T-helper 9 cell (primary cell): ENCODE results near the gene KYNU.
"Not testable (repeated sequence)": the region's sequence is repeated elsewhere in the genome, so short reads cannot be mapped to it uniquely, and the experiment has no call there.

Experiments
- DNase-seq: peaks from one replicate; pipeline ENCODE4 v3.0.0-alpha.2; 2020

Gene KYNU

DNA sequence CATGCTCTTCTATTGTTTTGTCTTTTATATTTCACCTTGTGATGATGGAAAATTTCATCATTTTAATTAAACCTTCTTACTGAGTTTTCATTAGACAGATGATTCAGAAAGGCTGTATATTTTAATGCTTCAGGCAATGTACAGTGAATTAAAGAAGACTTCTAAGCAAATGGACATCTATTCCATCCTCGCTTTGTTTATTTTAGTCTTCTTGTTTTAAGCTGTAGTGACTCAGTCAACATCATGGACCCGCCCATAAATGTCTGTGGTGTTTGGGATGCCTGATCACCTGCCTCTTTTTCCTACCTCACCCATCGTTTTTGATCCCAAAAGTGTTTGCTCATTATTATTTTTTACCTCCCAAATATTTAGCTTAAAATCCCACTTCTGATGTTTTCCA lies 43.1 kb downstream of the KYNU start:
- no peak for DNase-seq

- no peak for DNase-seq
These were observed 49.0 kb downstream of the KYNU start for GRCh38 chr2:142926445-142926844.

- no peak for DNase-seq
These were observed 53.5 kb downstream of the KYNU start for GRCh38 chr2:142930835-142931398.

- DNase-seq, result no peak
These were observed 56.5 kb downstream of the KYNU start for GRCh38 chr2:142933916-142934315.

DNA sequence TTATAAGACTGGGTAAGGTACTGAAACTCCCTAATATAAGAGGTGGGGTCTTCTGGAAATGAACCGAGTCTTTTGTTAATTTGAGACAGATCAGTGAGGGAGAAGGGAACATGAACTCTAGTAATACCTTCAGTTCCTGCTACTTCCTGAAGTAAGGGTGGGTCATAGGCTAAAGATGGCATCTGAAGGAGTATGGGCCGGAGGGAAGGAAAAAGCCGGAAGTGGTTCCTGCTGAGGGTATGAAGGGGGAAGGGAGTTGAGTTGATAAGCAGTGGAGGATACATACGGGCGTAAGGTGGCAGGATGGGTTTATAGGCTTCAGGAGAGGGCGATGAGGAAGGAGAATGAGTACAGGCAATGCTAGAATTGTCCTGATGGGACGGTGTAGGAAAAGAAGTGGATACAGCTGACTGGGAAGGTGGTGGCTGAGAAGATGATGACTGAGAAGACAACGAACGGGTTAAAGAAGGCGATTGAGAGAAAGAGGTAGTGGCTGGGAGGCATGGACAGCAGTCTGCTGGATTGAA lies 58.2 kb downstream of the KYNU start:
- DNase-seq, result no peak

- no peak for DNase-seq
These were observed 59.2 kb downstream of the KYNU start for GRCh38 chr2:142936629-142937028.

DNA sequence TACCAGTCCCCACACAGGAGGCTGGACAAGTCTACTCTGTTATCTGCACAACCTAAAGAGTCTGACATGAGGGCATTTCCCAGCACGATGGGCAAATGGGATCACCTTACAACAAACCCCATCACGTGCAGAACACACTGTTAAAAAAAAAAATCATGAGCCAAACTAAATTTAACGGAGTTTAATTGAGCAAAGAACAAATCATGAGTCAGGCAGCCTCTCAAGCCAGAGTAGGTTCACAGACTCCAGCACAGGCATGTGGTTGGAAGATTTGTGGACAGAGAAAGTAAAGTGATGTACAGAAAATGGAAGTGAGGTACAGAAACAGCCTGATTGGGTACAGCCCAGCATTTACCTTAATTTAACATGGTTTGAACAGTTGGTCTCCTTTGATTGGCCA lies 59.9 kb downstream of the KYNU start:
- DNase-seq, result no peak

DNA sequence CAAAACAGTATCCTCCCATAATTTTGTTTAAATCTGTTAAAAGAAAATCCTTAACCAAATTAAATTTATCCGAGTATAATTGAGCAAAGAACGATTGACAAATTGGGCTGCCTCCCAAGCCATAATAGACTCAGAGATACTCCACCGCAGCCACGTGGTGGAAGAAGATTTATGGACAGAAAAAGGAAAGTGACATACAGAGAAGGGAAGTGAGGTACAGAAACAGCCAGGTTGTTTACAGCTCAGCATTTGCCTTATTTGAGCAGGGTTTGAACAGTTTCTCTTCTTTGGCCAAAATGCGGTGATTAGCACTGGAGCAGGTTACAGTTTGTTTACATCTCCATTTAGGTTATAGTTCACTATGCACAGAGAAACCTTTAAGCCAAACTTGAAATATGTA lies 60.8 kb downstream of the KYNU start:
- DNase-seq, result no peak

- DNase-seq, result no peak
These were observed 63.3 kb downstream of the KYNU start for GRCh38 chr2:142940606-142941223.

DNA sequence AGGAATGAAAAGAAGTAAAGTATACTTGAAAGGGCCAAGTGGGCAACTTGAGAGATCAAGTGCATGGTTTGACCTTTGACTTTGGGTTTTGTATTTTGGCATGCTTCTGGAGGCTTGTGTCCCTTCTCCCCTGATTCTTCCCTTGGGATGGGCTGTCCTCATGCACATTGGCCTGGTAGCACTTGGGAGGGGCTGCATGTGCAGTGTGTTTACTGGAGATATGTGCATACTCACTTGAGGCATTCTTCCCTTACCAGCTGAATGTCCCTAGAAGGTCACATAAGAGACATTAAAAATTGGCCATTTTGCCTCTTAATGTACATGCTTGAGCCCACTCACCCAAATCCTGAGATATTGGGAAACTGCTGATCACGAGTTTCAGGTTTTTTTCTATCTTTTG lies 65.2 kb downstream of the KYNU start:
- no peak for DNase-seq

DNA sequence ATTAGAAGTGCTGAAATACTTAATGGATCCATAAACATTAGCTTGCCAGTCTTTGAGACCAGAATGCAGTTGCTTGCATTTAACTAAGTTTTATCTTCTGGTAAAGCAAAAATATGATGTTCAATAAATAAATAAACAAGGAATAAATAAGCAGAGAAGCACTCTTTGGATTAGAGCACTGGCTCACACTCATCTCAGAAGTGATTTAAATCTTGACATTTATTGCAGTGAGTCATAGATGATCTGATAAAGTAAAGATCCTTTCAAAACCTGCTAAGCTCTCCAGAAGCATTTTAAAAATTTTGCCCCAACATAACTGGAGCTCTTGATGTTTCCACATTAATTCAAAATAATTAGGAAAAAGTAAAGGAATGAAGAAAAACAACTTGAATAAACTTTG lies 66.8 kb downstream of the KYNU start:
- DNase-seq, result no peak

- no peak for DNase-seq
These were observed 67.3 kb downstream of the KYNU start for GRCh38 chr2:142944721-142945120.

GRCh38 chr2:142946941-142947340 lies 69.5 kb downstream of the KYNU start:
- no peak for DNase-seq

DNA sequence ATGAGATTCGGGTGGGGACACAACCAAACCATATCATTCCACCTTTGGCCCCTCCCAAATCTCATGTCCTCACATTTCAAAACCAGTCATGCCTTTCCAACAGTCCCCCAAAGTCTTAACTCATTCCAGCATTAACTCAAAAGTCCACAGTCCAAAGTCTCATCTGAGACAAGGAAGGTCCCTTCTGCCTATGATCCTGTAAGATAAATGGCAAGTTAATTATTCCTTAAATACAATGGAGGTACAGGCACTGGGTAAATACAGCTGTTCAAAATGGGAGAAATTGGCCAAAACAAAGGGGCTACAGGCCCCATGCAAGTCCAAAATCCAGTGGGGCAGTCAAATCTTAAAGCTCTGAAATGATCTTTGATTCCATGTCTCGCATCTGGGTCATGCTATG lies 71.3 kb downstream of the KYNU start:
- DNase-seq, result not testable (repeated sequence)

DNA sequence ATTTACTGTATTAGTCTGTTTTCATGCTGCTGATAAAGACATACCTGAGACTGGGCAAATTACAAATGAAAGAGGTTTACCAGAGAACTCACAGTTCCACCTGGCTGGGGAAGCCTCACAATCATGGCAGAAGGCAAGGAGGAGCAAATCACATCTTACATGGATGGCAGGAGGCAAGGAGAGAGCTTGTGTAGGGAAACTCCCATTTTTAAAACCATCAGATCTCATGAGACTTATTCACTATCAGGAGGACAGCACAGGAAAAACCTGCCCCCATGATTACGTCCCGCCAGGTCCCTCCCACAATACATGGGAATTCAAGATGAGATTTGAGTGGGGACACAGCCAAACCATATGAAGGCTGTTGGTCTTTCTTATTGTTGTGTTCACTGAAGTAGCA lies 72.9 kb downstream of the KYNU start:
- DNase-seq, result not testable (repeated sequence)

GRCh38 chr2:142951190-142952007 lies 73.9 kb downstream of the KYNU start:
- no peak for DNase-seq

DNA sequence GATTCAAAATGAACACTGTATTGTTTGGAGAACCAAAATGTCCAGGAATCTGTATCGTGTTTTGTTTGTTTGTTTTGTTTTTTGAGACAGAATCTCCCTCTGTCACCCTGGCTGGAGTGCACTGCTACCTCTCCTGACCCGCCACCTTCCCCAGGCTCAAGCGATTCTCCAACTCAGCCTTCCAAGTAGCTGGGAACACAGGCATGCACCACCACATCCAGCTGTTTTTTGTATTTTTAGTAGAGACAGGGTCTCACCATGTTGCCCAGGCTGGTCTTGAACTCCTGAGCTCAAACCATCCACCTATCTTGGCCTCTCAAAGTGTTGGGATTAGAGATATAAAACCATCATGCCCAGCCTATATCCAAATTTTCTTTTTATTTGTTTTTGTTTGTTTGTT lies 74.6 kb downstream of the KYNU start:
- no peak for DNase-seq

GRCh38 chr2:142952793-142953494 lies 75.5 kb downstream of the KYNU start:
- no peak for DNase-seq

DNA sequence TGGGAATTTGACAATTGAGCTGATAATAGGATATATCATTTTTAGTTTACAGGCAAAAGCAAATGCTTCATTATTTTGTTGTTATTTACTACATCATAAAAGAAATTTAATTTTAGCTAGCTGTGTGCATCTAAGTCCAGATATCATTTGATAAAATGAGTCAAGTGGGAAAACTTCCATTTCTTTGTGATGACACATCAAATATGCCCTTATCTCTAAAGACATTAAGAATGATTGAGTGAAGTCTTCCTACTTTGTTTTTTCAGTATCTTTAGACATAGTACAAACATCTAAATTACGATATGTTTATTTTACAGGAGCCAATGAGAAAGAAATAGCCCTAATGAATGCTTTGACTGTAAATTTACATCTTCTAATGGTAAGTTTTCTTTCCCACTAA lies 77.0 kb downstream of the KYNU start:
- no peak for DNase-seq

GRCh38 chr2:142957144-142957543 lies 79.7 kb downstream of the KYNU start:
- DNase-seq, result no peak

DNA sequence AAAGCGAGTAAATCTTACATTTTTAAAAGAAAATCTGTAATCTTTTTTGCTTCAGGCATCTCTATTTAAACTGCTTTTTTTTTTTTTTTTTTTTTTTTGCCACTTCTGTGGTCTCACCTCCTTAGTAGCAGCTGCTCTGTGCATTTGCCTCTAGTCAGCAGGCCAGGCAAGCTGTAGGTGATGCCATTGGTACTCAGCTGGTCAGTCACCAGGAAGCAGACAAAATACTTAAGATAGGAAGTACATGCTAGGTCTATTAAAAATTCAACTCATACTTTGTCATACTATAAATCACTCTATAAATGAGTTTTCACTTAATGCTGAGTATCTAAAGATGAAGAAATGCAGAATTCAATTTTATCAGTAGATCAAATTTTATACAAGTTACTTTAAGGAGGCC lies 83.7 kb downstream of the KYNU start:
- no peak for DNase-seq

- DNase-seq, result no peak
These were observed 88.0 kb downstream of the KYNU start for GRCh38 chr2:142965443-142965842.

DNA sequence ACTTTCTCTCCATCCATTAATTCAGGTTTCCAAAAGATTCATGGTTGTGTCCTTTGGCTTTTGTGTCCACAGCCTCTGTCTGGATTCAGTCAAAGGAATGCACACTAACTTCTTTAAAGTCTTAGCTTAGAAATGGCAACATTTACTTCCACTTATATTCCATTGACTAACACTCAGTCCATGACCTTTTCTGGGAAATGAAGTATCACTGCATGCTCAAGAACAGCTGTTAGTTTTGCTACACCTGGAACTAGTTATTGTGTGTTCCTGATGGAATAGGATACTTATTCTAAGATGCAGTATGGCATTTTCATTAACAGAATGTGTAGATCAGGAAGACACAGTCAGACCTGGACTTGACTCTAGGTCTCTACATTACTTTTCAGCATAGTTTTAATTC lies 88.8 kb downstream of the KYNU start:
- no peak for DNase-seq
